PC-3 (cell line): ENCODE measurements around the gene CATSPER4. TPM values are rescaled to one million over a fixed set of nuclear protein-coding genes. Genes with fewer than 3 reads are reported as not detected.
"Not testable (repeated sequence)": the region's sequence is repeated elsewhere in the genome, so short reads cannot be mapped to it uniquely, and the experiment has no call there.

Experiments
- ATAC-seq: fragments of 200-7000 bp; cut with Tn5 transposase; 2 replicates; pipeline ENCODE4 v1.9.1; 2020; ENCODE audit warnings: mild to moderate bottlenecking, moderate library complexity
- BruUV-seq: library from RNA; stranded (reverse); fragments of 400-500 nt; replicated peaks from 2 replicates; lab custom pipeline; 2021; lab: Mats Ljungman, UMichigan
- CTCF ChIA-PET: fragments of 300-600 bp; sonication (Branson Sonifier 250); formaldehyde crosslinking; loops from one replicate; lab custom pipeline; 2022; ENCODE audit warnings: antibody characterized with exemption; lab: Charles Lee
- POLR2A ChIA-PET: fragments of 300-600 bp; sonication (Branson Sonifier 250); formaldehyde crosslinking; loops from one replicate; lab custom pipeline; 2022; ENCODE audit warnings: antibody characterized with exemption; ENCODE audit not compliant: unreplicated experiment; lab: Charles Lee
- DNase-seq: peaks from one replicate; pipeline ENCODE4 v3.0.0-alpha.2; 2015
- H2AFZ ChIP-seq: fragments of 300-600 bp; sonication (generic); 2 replicates; pipeline ENCODE4 v1.6.0; 2016; ENCODE audit warnings: antibody characterized with exemption, low read length
- H3F3A ChIP-seq: fragments of 300-600 bp; sonication (generic); one replicate; pipeline ENCODE4 v1.6.0; 2017; ENCODE audit warnings: antibody characterized with exemption, low read length, control low read depth, mild to moderate bottlenecking; ENCODE audit not compliant: unreplicated experiment
- H3K27ac ChIP-seq: fragments of 300-600 bp; sonication (generic); 2 replicates; pipeline ENCODE4 v1.5.1; 2016; ENCODE audit warnings: mild to moderate bottlenecking, low read length
- H3K27me3 ChIP-seq: fragments of 300-600 bp; sonication (generic); 2 replicates; pipeline ENCODE4 v1.6.1; 2016; ENCODE audit warnings: low read length, mixed read lengths
- H3K36me3 ChIP-seq: fragments of 300-600 bp; sonication (generic); 2 replicates; pipeline ENCODE4 v1.6.1; 2016; ENCODE audit warnings: low read depth, mixed run types, low read length, mixed read lengths
- H3K4me1 ChIP-seq: fragments of 300-600 bp; sonication (generic); 2 replicates; pipeline ENCODE4 v1.5.1; 2016; ENCODE audit warnings: low read length; ENCODE audit not compliant: insufficient read depth
- H3K4me2 ChIP-seq: fragments of 300-600 bp; sonication (generic); 2 replicates; pipeline ENCODE4 v1.6.0; 2016; ENCODE audit warnings: low read length
- H3K4me3 ChIP-seq: fragments of 300-600 bp; sonication (generic); 2 replicates; pipeline ENCODE4 v1.5.1; 2016; ENCODE audit warnings: mild to moderate bottlenecking, low read length, mixed read lengths
- H3K79me2 ChIP-seq: fragments of 300-600 bp; sonication (generic); 2 replicates; pipeline ENCODE4 v1.6.1; 2017; ENCODE audit warnings: low read length, mixed read lengths
- H3K9ac ChIP-seq: fragments of 300-600 bp; sonication (generic); 2 replicates; pipeline ENCODE4 v1.6.0; 2016; ENCODE audit warnings: mild to moderate bottlenecking, low read length
- H3K9me2 ChIP-seq: fragments of 300-600 bp; sonication (generic); replicated peaks from 2 replicates; pipeline ENCODE4 v1.6.1; 2016; ENCODE audit warnings: mixed run types, low read length, mixed read lengths
- H3K9me3 ChIP-seq: fragments of 300-600 bp; sonication (generic); 2 replicates; pipeline ENCODE4 v1.6.1; 2016; ENCODE audit warnings: low read length, mixed read lengths
- H4K20me1 ChIP-seq: fragments of 300-600 bp; sonication (generic); 2 replicates; pipeline ENCODE4 v1.6.1; 2016; ENCODE audit warnings: low read length, mixed read lengths
- CTCF ChIP-seq: fragments of 300-600 bp; sonication (generic); conservative IDR thresholded peaks from 2 replicates; pipeline ENCODE4 v1.5.1; 2017; ENCODE audit warnings: antibody characterized with exemption, low read depth, mild to moderate bottlenecking, low read length
- EZH2 ChIP-seq: fragments of 300-600 bp; sonication (generic); IDR thresholded peaks from one replicate; pipeline ENCODE4 v1.6.1; 2017; ENCODE audit warnings: antibody characterized with exemption, mild to moderate bottlenecking, low read length; ENCODE audit not compliant: unreplicated experiment
- EZH2phosphoT487 ChIP-seq: fragments of 300-600 bp; sonication (generic); IDR thresholded peaks from 2 replicates; pipeline ENCODE4 v1.6.1; 2018; ENCODE audit warnings: mild to moderate bottlenecking, antibody characterized with exemption, low read length, borderline replicate concordance
- intact Hi-C: fragments of 100-400 bp; cut with micrococcal nuclease; formaldehyde crosslinking; loops from 2 replicates; pipeline ENCODE4 v1.9.0; 2023
- total RNA-seq: library from RNA; depleted of rRNA; stranded (reverse); fragments of >200 nt; gene quantifications from 2 replicates; pipeline ENCODE4 v1.2.3, GENCODE V29; 2014

The CATSPER4 gene
- total RNA-seq, 1 experiment from 2014 or later, result not detected

DNA sequence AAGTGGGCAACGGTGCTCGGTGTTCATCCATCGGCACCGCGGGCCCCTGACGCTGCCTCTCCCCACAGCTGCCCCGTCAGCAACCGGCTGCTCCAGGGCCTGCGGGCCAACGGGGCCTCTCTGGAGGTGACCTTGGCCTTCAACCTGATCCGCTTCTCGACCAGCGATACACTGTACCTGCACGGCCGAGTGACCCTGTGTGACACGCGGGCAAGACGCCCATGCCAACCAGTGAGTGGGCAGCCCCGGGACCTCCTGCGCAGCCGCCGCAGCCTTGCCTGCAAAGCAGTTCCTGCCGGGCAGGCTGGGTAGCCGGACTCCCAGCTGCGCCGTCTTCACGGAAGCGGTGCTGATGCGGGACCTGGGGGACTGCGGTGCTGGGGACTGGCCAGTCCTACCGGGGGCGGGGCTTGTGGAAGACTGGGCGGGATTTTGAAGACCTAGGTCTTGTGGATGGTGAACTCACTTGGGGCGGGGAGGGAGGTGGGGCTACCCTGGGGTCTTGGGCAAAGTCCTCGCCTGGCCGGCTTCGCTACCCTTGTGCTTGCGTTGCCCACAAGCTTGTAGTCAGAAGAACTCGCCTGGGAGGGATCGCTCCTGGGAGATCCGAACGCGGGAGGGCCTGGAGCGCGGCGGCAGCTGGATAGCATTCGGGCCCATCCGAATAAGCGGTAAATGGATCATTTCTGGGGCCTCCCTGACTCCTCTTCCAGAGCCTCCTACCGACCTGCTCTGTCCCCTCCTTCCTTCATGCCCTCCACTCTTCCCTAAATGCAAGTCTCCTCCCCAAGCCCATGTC lies 34.8 kb downstream of the CATSPER4 start:
- Histone ChIP-seq H3K9me2 (no peaks in the 10 kb centered on the region), H3K4me3 (no peak overlapping the region), H3K36me3 (no peaks in the 10 kb centered on the region), H2AFZ (no peak overlapping the region), H3K4me1 (no peaks in the 10 kb centered on the region), H3F3A (no peaks in the 10 kb centered on the region), H3K4me2 (no peak overlapping the region), H3K27me3 (no peaks in the 10 kb centered on the region), H3K9me3 (no peaks in the 10 kb centered on the region), H3K9ac (no peak overlapping the region), H3K27ac (no peak overlapping the region), H4K20me1 (no peaks in the 10 kb centered on the region), H3K79me2 (no peaks in the 10 kb centered on the region)
- POLR2A ChIA-PET, result no interaction called here
- intact Hi-C loops, result no loop called here
- no peak for ATAC-seq
- no TSS peak for BruUV-seq
- DNase-seq, result no peak
- TF ChIP-seq EZH2, result no peak
- TF ChIP-seq CTCF, result no peak
- no peak for TF ChIP-seq EZH2phosphoT487
- CTCF ChIA-PET, result no interaction called here

DNA sequence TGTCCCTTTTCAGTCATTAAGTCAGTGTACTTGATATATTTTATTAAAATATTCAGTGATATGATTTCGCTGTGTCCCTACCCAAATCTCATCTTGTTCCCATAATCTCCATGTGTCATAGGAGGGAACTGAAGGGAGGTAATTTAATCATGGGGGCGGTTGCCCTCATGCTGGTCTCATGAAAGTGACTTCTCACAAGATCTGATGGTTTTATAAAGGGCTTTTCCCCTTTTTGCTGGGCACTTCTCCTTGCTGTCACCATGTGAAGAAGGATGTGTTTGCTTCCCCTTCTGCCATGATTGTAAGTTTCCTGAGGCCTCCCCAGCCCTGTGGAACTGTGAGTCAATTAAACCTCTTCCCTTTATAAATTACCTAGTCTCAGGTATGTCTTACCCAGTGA lies 40.3 kb downstream of the CATSPER4 start:
- H2AFZ ChIP-seq, H3K4me3 ChIP-seq, H3K9me3 ChIP-seq, H3K4me2 ChIP-seq, H3F3A ChIP-seq, ATAC-seq, DNase-seq, BruUV-seq, CTCF ChIA-PET, H3K27me3 ChIP-seq, H4K20me1 ChIP-seq, H3K9ac ChIP-seq, H3K4me1 ChIP-seq, H3K36me3 ChIP-seq, H3K9me2 ChIP-seq, H3K27ac ChIP-seq, POLR2A ChIA-PET: not testable (repeated sequence)
- intact Hi-C loops, result loop anchor here (5.0 kb wide), 1 partner anchor 92 kb away; no protein-coding TSS in a partner anchor
- H3K79me2 ChIP-seq, result peaks cover 15% of the 10 kb centered on the region

DNA sequence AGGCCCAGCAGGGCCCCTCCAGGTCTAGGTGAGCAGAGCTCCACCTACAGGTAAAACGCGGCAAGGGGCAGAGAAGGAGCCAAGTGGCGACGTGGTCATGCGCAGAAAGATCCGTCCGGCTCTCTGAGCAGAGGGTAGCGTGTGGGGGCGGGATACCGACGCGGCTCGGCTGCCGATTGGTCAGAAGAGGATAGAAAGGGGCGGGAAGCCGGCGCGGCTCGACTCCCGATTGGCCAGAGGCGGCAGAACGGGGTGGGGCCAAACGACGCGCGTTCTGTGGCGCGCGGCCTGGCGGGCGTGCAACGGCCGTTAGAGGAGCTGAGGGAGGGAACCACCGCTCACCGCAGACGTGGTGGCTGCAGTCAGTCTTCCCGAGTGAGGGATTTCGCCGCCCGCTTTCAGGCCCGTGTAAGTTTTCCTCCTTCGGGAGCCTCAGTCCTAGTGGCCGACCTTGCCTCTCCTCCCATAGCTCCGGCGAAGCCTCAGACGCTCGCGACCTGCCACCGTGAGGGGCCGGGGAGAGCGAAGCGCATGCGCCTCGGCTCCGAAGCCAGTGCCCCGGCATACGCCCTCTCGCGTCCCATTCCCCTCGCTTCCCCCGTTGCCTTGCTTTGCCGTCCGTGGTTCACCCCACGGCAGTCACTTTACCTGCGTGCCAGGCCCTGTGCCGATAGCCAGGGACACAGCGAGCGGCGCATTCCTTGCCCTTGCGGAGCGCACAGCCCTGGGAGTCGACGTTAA lies 43.7 kb downstream of the CATSPER4 start, which contains the start of gene CEP85:
Gene CEP85, plus strand, starts transcription at position 298 of the 741 bp plus-strand sequence. CDS start 5,584 bp downstream, outside the sequence.
- ATAC-seq (peak; percentile 93), DNase-seq (peak; percentile 99)
- Histone ChIP-seq H3K9me2 (no peaks in the 10 kb centered on the region), H3K4me3 (peak within 1 kb of the TSS; percentile 96), H3K4me2 (peak within 1 kb of the TSS; percentile 83), H2AFZ (peak within 1 kb of the TSS; percentile 84), H3K9me3 (no peaks in the 10 kb centered on the region), H3K27ac (peak within 1 kb of the TSS; percentile 48), H3K79me2 (peaks cover 49% of the 10 kb centered on the region), H3K36me3 (no peaks in the 10 kb centered on the region), H3K4me1 (peaks cover 25% of the 10 kb centered on the region), H3K27me3 (no peaks in the 10 kb centered on the region), H3F3A (no peaks in the 10 kb centered on the region), H3K9ac (peak within 1 kb of the TSS; percentile 87), H4K20me1 (no peaks in the 10 kb centered on the region; the same call in 1 of the 2 replicates)
- CTCF ChIA-PET, result interaction anchor here (0.5 to 1.9 kb wide), 18 partner anchors 16 to 345 kb away, joined by 3 to 24 read pairs (median 4); partner anchors contain the start of genes CATSPER4, CNKSR1, DHDDS and SH3BGRL3
- POLR2A ChIA-PET, result interaction anchor here (0.6 kb wide), 2 partner anchors 48 to 77 kb away, joined by 3 to 4 read pairs; no protein-coding TSS in a partner anchor
- BruUV-seq, result TSS peak; percentile 59
- peak; percentile 85 for TF ChIP-seq CTCF
- no peak for TF ChIP-seq EZH2
- intact Hi-C loops, result loop anchor here (1.0 to 5.0 kb wide), 4 partner anchors 41 to 123 kb away; partner anchors contain the start of genes C1orf232, PDIK1L and ZNF593
